GM23338 (cell line): ENCODE measurements around the gene AGFG2.

Source experiments
- CREB1 ChIP-seq: fragments of 250-450 bp; sonication (Bioruptor Pico); IDR thresholded peaks from 2 replicates; pipeline ENCODE4 v1.5.0; 2020; ENCODE audit warnings: low read depth, mild to moderate bottlenecking, moderate library complexity
- EZH2 ChIP-seq: fragments of 200-600 bp; sonication (generic); IDR thresholded peaks from one replicate; pipeline ENCODE4 v1.8.0; 2017; ENCODE audit warnings: antibody characterized with exemption, mild to moderate bottlenecking, low read depth; ENCODE audit not compliant: unreplicated experiment
- EZH2phosphoT487 ChIP-seq: fragments of 200-600 bp; sonication (generic); IDR thresholded peaks from one replicate; pipeline ENCODE4 v1.8.1; 2018; ENCODE audit warnings: antibody characterized with exemption; ENCODE audit not compliant: unreplicated experiment
- JUNB ChIP-seq: IDR thresholded peaks from one replicate; pipeline ENCODE4 v1.6.1; 2016; ENCODE audit warnings: antibody characterized with exemption; ENCODE audit not compliant: unreplicated experiment
- NANOG ChIP-seq: IDR thresholded peaks from 2 replicates; pipeline ENCODE4 v1.6.1; 2016; ENCODE audit warnings: antibody characterized with exemption, borderline replicate concordance
- POLR2AphosphoS5 ChIP-seq: IDR thresholded peaks from 2 replicates; pipeline ENCODE4 v1.6.1; 2016; ENCODE audit warnings: antibody characterized with exemption, low read depth
- ZNF331 ChIP-seq: fragments of 250-450 bp; sonication (Bioruptor Pico); IDR thresholded peaks from 2 replicates; pipeline ENCODE4 v1.5.0; 2020; ENCODE audit warnings: low read depth, mild to moderate bottlenecking, moderate library complexity
- TF ChIP-seq, protein P1 (sequence below), 2 experiments: fragments of 200-600 bp in 1 of 2; sonication (generic) in 1 of 2; conservative IDR thresholded peaks; 2 replicates each; pipeline versions ENCODE4 v1.5.1 to v1.6.1; 2016 to 2017; ENCODE audit warnings: antibody characterized with exemption in 2 of 2, low read depth in 2 of 2, mild to moderate bottlenecking in 2 of 2, moderate library complexity in 1 of 2
- TF ChIP-seq, protein P2 (sequence below): fragments of 250-450 bp; sonication (Bioruptor Pico); IDR thresholded peaks from 2 replicates; pipeline ENCODE4 v1.5.0; 2020; ENCODE audit warnings: mild to moderate bottlenecking, moderate library complexity
- TF ChIP-seq, protein P3 (sequence below): IDR thresholded peaks from one replicate; pipeline ENCODE4 v1.6.1; 2018; ENCODE audit warnings: antibody characterized with exemption; ENCODE audit not compliant: unreplicated experiment
- TF ChIP-seq, protein P4 (sequence below): IDR thresholded peaks from 2 replicates; pipeline ENCODE4 v1.6.1; 2016; ENCODE audit warnings: antibody characterized with exemption

DNA sequence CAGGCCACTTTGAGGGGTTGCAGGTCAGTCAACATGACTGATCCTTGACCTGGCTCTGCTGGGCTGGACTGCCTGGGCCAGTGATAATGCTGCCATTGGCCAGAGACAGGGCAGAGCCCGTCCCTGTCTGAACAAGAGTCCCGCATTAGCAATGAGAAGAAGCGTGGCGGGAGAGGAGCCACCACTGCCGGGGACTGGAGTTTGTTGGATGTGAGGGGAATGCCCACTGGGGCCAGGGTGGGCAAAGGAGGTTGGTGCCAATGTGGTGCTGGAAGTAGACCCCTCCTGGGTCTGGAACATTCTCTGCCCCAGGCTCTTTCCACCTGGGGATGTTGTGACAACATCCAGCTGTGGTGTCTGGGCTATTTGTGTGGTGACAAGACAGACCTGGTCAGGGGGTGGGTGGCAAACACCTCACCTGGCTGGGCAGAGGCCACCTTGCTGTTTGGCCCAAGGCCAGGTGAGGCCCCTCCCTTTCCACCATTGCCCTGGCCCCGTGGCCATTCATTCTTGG lies 27.1 kb downstream of the AGFG2 start:
- TF ChIP-seq, protein P1, sequence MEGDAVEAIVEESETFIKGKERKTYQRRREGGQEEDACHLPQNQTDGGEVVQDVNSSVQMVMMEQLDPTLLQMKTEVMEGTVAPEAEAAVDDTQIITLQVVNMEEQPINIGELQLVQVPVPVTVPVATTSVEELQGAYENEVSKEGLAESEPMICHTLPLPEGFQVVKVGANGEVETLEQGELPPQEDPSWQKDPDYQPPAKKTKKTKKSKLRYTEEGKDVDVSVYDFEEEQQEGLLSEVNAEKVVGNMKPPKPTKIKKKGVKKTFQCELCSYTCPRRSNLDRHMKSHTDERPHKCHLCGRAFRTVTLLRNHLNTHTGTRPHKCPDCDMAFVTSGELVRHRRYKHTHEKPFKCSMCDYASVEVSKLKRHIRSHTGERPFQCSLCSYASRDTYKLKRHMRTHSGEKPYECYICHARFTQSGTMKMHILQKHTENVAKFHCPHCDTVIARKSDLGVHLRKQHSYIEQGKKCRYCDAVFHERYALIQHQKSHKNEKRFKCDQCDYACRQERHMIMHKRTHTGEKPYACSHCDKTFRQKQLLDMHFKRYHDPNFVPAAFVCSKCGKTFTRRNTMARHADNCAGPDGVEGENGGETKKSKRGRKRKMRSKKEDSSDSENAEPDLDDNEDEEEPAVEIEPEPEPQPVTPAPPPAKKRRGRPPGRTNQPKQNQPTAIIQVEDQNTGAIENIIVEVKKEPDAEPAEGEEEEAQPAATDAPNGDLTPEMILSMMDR (conservative IDR thresholded peaks at IDR 0.05; ENCODE audit: low read depth in 2 of 2) = no peak
- TF ChIP-seq POLR2AphosphoS5 = no peak
- TF ChIP-seq EZH2phosphoT487 = no peak
- TF ChIP-seq JUNB = no peak
- no peak for TF ChIP-seq EZH2
- TF ChIP-seq, protein P2, sequence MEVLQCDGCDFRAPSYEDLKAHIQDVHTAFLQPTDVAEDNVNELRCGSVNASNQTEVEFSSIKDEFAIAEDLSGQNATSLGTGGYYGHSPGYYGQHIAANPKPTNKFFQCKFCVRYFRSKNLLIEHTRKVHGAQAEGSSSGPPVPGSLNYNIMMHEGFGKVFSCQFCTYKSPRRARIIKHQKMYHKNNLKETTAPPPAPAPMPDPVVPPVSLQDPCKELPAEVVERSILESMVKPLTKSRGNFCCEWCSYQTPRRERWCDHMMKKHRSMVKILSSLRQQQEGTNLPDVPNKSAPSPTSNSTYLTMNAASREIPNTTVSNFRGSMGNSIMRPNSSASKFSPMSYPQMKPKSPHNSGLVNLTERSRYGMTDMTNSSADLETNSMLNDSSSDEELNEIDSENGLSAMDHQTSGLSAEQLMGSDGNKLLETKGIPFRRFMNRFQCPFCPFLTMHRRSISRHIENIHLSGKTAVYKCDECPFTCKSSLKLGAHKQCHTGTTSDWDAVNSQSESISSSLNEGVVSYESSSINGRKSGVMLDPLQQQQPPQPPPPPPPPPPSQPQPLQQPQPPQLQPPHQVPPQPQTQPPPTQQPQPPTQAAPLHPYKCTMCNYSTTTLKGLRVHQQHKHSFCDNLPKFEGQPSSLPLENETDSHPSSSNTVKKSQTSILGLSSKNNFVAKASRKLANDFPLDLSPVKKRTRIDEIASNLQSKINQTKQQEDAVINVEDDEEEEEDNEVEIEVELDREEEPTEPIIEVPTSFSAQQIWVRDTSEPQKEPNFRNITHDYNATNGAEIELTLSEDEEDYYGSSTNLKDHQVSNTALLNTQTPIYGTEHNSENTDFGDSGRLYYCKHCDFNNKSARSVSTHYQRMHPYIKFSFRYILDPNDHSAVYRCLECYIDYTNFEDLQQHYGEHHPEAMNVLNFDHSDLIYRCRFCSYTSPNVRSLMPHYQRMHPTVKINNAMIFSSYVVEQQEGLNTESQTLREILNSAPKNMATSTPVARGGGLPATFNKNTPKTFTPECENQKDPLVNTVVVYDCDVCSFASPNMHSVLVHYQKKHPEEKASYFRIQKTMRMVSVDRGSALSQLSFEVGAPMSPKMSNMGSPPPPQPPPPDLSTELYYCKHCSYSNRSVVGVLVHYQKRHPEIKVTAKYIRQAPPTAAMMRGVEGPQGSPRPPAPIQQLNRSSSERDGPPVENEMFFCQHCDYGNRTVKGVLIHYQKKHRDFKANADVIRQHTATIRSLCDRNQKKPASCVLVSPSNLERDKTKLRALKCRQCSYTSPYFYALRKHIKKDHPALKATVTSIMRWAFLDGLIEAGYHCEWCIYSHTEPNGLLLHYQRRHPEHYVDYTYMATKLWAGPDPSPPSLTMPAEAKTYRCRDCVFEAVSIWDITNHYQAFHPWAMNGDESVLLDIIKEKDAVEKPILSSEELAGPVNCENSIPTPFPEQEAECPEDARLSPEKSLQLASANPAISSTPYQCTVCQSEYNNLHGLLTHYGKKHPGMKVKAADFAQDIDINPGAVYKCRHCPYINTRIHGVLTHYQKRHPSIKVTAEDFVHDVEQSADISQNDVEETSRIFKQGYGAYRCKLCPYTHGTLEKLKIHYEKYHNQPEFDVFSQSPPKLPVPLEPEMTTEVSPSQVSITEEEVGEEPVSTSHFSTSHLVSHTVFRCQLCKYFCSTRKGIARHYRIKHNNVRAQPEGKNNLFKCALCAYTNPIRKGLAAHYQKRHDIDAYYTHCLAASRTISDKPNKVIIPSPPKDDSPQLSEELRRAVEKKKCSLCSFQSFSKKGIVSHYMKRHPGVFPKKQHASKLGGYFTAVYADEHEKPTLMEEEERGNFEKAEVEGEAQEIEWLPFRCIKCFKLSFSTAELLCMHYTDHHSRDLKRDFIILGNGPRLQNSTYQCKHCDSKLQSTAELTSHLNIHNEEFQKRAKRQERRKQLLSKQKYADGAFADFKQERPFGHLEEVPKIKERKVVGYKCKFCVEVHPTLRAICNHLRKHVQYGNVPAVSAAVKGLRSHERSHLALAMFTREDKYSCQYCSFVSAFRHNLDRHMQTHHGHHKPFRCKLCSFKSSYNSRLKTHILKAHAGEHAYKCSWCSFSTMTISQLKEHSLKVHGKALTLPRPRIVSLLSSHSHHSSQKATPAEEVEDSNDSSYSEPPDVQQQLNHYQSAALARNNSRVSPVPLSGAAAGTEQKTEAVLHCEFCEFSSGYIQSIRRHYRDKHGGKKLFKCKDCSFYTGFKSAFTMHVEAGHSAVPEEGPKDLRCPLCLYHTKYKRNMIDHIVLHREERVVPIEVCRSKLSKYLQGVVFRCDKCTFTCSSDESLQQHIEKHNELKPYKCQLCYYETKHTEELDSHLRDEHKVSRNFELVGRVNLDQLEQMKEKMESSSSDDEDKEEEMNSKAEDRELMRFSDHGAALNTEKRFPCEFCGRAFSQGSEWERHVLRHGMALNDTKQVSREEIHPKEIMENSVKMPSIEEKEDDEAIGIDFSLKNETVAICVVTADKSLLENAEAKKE (CRISPR knock-in tag) = no peak
- no peak for TF ChIP-seq CREB1 (CRISPR knock-in tag)
- TF ChIP-seq, protein P3, sequence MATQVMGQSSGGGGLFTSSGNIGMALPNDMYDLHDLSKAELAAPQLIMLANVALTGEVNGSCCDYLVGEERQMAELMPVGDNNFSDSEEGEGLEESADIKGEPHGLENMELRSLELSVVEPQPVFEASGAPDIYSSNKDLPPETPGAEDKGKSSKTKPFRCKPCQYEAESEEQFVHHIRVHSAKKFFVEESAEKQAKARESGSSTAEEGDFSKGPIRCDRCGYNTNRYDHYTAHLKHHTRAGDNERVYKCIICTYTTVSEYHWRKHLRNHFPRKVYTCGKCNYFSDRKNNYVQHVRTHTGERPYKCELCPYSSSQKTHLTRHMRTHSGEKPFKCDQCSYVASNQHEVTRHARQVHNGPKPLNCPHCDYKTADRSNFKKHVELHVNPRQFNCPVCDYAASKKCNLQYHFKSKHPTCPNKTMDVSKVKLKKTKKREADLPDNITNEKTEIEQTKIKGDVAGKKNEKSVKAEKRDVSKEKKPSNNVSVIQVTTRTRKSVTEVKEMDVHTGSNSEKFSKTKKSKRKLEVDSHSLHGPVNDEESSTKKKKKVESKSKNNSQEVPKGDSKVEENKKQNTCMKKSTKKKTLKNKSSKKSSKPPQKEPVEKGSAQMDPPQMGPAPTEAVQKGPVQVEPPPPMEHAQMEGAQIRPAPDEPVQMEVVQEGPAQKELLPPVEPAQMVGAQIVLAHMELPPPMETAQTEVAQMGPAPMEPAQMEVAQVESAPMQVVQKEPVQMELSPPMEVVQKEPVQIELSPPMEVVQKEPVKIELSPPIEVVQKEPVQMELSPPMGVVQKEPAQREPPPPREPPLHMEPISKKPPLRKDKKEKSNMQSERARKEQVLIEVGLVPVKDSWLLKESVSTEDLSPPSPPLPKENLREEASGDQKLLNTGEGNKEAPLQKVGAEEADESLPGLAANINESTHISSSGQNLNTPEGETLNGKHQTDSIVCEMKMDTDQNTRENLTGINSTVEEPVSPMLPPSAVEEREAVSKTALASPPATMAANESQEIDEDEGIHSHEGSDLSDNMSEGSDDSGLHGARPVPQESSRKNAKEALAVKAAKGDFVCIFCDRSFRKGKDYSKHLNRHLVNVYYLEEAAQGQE = no peak
- TF ChIP-seq NANOG = no peak
- TF ChIP-seq, protein P4, sequence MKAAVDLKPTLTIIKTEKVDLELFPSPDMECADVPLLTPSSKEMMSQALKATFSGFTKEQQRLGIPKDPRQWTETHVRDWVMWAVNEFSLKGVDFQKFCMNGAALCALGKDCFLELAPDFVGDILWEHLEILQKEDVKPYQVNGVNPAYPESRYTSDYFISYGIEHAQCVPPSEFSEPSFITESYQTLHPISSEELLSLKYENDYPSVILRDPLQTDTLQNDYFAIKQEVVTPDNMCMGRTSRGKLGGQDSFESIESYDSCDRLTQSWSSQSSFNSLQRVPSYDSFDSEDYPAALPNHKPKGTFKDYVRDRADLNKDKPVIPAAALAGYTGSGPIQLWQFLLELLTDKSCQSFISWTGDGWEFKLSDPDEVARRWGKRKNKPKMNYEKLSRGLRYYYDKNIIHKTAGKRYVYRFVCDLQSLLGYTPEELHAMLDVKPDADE = no peak
- no peak for TF ChIP-seq ZNF331
